Measurements from ENCODE around the gene SERPINB8. TPM values are rescaled to one million over a fixed set of nuclear protein-coding genes. Genes with fewer than 3 reads are reported as not detected.
"Not testable (repeated sequence)": the region's sequence is repeated elsewhere in the genome, so short reads cannot be mapped to it uniquely, and the experiment has no call there.

Gene SERPINB8, protein sequence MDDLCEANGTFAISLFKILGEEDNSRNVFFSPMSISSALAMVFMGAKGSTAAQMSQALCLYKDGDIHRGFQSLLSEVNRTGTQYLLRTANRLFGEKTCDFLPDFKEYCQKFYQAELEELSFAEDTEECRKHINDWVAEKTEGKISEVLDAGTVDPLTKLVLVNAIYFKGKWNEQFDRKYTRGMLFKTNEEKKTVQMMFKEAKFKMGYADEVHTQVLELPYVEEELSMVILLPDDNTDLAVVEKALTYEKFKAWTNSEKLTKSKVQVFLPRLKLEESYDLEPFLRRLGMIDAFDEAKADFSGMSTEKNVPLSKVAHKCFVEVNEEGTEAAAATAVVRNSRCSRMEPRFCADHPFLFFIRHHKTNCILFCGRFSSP
- total RNA-seq (1 to 10 TPM in 3 of 4 donors, under 1 TPM in 1; 0.84 to 6.2 (median 4.4) TPM), polyA plus RNA-seq (10 to 100 TPM in 1 of 3 donors, 1 to 10 TPM in 2; 1.8 to 31.3 (median 2.5) TPM)
- long read RNA-seq, donor 1, partial matches to known transcripts = 0 of 2 reads
- long read RNA-seq, donor 1, other reads (novel, unspliced or antisense) = 1 of 2 reads
- long read RNA-seq, donor 2, partial matches to known transcripts = 0 of 3 reads
- long read RNA-seq, donor 2, other reads (novel, unspliced or antisense) = 0 of 3 reads

DNA sequence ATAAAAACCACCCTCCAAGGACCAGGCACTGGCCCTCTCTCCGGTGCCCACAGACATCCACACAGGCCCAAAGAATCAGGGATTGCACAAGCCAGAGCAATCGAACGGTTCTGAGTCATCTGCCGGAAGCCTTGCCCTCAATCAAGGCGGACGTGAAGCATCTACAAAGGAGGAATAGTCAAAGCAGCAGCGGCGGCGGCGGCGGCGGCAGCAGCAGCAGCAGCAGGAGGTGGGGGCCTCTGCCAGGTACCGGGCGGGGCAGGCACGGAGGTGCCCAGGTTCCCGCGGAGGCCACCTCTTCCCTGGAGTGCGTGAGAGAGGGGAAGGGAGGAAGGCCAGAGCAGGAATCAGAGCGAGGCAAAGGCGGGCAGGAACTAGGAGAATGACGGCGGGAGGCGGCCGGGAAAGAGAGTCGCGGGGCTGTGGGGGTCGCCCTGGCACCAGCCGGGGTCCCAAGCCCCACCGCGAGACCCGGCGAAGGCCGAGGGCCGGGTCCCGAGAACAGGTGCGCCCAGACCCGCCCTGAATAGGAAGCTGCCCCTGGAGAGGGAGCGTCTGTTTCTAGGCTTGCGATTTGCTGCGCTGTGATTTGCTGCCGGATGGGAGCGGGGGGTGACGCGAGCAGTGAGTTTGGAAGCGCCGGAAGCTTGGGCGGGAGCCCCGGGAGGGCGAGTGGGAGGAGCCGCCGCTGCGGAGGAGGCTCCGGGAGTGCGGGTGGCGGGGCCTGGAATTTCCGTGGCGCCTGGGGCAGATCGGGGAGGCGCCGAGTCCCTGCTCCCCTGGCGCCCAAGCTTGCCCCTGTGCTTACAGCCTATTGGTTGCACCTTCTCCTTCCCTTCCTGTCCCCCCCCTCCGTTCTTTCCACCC lies at the start of gene SERPINB8:
Gene SERPINB8, plus strand, starts transcription at position 140 of the 867 bp plus-strand sequence. CDS start 8,228 bp downstream, outside the sequence.
- Histone ChIP-seq H3K4me1 (peaks cover 7% of the 10 kb centered on the region), H3K27me3 (ENCODE audit: insufficient read depth in 3 of 3, low read length in 2 of 3) (no peaks in the 10 kb centered on the region), H3K4me3 (peak within 1 kb of the TSS; percentile 90), H3K36me3 (ENCODE audit: insufficient read depth in 1 of 2, low read depth in 1 of 2) (no peaks in the 10 kb centered on the region), H3K9me3 (no peaks in the 10 kb centered on the region), H3K27ac (peak within 1 kb of the TSS; percentile 91)
- intact Hi-C loops (cut with DNase I) = no loop called here
- peak; percentile 97 to 98 (median 98) for ATAC-seq
- DNase-seq = peak; percentile 91 to 95
- WGBS, 3 donors = 0 to 1% (median 0%) methylated on average over 45 to 62 of the region's 62 CpGs
- no peak for TF ChIP-seq CTCF (IDR thresholded peaks at IDR 0.05)

GRCh38 chr18:63922049-63922448 lies 47.8 kb upstream of the SERPINB8 start:
- Histone ChIP-seq H3K4me1 (no peaks in the 10 kb centered on the region), H3K27ac (no peak overlapping the region), H3K9me3 (no peaks in the 10 kb centered on the region), H3K4me3 (no peak overlapping the region), H3K27me3 (ENCODE audit: insufficient read depth in 3 of 3, low read length in 2 of 3) (peaks cover 0 to 2% (median 0%) of the 10 kb centered on the region in 3 donors), H3K36me3 (ENCODE audit: insufficient read depth in 1 of 2, low read depth in 1 of 2) (no peaks in the 10 kb centered on the region)
- ATAC-seq = no peak
- no peak for TF ChIP-seq CTCF (IDR thresholded peaks at IDR 0.05)
- intact Hi-C loops (cut with DNase I) = no loop called here
- 88 to 96% (median 89%) methylated on average over 2 of the region's 2 CpGs for WGBS, 3 donors
- no peak for DNase-seq

- DNase-seq = no peak
- Histone ChIP-seq H3K27ac (no peak overlapping the region), H3K4me1 (no peaks in the 10 kb centered on the region), H3K4me3 (no peak overlapping the region), H3K9me3 (no peaks in the 10 kb centered on the region), H3K27me3 (ENCODE audit: insufficient read depth in 3 of 3, low read length in 2 of 3) (peaks cover 0 to 2% (median 0%) of the 10 kb centered on the region in 3 donors), H3K36me3 (ENCODE audit: insufficient read depth in 1 of 2, low read depth in 1 of 2) (no peaks in the 10 kb centered on the region)
- ATAC-seq = no peak
- WGBS, 3 donors = 31 to 46% (median 32%) methylated on average over 1 of the region's 1 CpG
- TF ChIP-seq CTCF (IDR thresholded peaks at IDR 0.05) = no peak
- intact Hi-C loops (cut with DNase I) = no loop called here
Measured at GRCh38 chr18:63924551-63924950, 45.3 kb upstream of the SERPINB8 start.

DNA sequence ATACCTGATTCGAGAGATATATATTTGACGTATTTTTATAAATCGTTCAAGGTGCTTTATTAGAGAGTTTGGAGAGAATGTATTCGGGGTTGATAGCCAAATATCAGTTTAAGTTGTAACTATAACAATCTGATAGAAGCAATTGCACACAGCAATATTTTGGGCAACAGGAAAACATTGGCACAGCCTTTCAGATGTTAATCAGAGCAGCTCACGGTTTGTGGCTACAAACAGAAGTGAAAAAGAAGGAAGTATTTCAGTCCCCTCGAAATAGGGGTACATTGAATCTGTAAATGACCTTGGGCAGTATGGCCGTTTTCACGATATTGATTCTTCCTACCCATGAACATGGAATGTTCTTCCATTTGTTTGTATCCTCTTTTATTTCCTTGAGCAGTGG lies 41.5 kb upstream of the SERPINB8 start:
- Histone ChIP-seq H3K4me1 (no peaks in the 10 kb centered on the region), H3K9me3 (no peaks in the 10 kb centered on the region), H3K27me3 (ENCODE audit: insufficient read depth in 3 of 3, low read length in 2 of 3) (peaks cover 0 to 2% (median 0%) of the 10 kb centered on the region in 3 donors), H3K36me3 (ENCODE audit: insufficient read depth in 1 of 2, low read depth in 1 of 2) (no peaks in the 10 kb centered on the region), H3K4me3 (no peak overlapping the region), H3K27ac (no peak overlapping the region)
- TF ChIP-seq CTCF (IDR thresholded peaks at IDR 0.05) = no peak
- intact Hi-C loops (cut with DNase I) = no loop called here
- ATAC-seq (no peak), DNase-seq (no peak)
- 72 to 77% (median 76%) methylated on average over 8 of the region's 8 CpGs for WGBS, 3 donors

DNA sequence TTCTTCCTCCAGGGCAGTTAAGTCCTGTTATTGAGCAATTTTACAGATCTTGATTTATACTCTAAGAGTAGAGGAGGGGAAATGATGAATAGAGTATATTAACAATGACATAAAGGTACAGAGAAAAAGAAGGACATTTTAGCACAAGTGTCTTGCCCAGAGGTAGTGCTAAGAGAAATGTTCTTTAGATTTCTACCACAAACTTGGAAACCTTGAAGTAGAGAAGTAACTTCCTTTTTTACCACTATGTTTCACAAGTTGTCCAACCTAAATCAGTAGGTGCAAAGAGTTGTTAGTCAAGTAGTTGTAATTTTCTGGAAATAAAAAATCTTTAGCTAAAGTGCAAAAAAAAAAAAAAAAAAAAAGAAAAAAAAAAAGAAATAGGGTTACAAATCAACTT lies 40.5 kb upstream of the SERPINB8 start:
- H3K9me3 ChIP-seq; H3K27ac ChIP-seq; intact Hi-C loops (cut with DNase I); ATAC-seq; DNase-seq; H3K4me3 ChIP-seq; H3K4me1 ChIP-seq; H3K36me3 ChIP-seq (ENCODE audit: insufficient read depth in 1 of 2, low read depth in 1 of 2); H3K27me3 ChIP-seq (ENCODE audit: insufficient read depth in 3 of 3, low read length in 2 of 3): not testable (repeated sequence)

Measured in psoas muscle (tissue), 8 donors.